Measurements from ENCODE around the gene ZNF613. TPM values are rescaled to one million over a fixed set of nuclear protein-coding genes. Genes with fewer than 3 reads are reported as not detected.
A peak's percentile ranks its signal among the peaks of the same experiment; 100 is the strongest.
"Not testable (repeated sequence)": the region's sequence is repeated elsewhere in the genome, so short reads cannot be mapped to it uniquely, and the experiment has no call there.

ZNF613 gene
- total RNA-seq, 2 experiments from 2014 or later = 6.5 to 10.6 TPM

DNA sequence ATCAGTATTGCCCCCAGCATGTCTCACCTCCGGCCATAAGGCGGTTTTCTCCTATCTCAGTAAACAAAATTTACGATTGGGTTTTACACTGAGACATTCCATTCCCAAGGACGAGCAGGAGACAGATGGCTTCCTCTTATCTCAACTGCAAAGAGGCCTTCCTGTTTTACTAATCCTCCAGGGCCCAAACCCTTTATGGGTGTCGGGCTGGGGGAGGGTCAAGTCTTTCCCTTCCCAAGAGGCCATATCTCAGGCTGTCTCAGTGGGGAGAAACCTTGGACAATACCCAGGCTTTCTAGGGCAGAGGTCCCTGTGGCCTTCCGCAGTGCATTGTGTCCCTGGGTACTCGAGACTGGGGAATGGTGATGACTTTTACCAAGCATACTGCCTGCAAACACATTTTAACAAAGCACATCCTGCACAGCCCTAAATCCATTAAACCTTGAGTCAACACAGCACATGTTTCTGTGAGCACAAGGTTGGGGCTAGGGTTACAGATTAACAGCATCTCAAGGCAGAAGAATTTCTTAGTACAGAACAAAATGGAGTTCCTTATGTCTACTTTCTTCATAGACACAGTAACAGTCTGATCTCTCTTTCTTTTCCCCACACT lies 33.5 kb downstream of the ZNF613 start:
- H3K4me1 Mint-ChIP-seq, DNase-seq, POLR2A ChIA-PET, H3K27me3 Mint-ChIP-seq, CTCF ChIA-PET, H3K27ac Mint-ChIP-seq, H3K4me3 Mint-ChIP-seq: not testable (repeated sequence)
- Mint-ChIP-seq H3K36me3 (ENCODE audit: low read depth) (peaks cover 44% of the 10 kb centered on the region), H3K9me3 (peaks cover 74% of the 10 kb centered on the region)

DNA sequence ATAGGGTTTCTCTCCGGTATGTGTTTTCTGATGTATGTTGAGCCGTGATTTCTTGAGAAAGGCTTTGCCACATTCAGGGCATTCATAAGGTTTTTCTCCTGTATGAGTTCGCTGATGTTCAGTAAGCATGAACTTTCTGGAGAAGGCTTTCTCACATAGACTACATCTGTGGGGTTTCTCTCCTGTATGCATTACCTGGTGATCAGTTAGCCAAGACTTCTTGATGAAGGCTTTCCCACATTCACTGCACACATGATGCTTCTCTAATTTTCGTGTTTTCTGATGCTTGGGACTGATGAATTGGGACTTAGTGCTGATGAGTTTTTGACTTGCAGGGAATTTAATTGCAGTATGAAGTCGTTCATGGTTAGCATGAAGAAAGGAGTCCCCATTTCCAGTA lies 38.3 kb downstream of the ZNF613 start:
- H3K27ac Mint-ChIP-seq = no peak overlapping the region
- no peak for DNase-seq
- no peaks in the 10 kb centered on the region for H3K4me1 Mint-ChIP-seq
- H3K4me3 Mint-ChIP-seq = no peak overlapping the region
- peaks cover 71% of the 10 kb centered on the region for H3K9me3 Mint-ChIP-seq
- CTCF ChIA-PET = no interaction called here
- no peaks in the 10 kb centered on the region for H3K27me3 Mint-ChIP-seq
- peaks cover 75% of the 10 kb centered on the region for H3K36me3 Mint-ChIP-seq (ENCODE audit: low read depth)
- POLR2A ChIA-PET = no interaction called here

DNA sequence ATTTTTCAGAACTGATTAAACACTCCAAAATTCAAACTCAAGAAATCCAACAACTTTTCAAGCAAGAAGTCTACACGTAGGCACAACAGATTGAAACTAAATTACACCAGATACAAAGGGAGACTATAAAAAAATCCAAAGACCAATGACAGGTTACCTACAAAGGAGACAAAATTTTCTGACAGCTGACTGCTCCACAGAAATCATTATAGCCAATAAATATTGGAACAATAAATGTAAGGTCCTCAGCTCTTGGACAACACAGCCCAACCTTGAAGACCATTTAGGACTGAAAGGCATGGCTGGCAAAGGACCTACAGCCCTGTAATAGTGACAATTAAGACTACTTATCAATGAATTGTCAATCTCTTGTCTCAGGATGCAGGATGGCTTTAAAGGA lies 43.4 kb downstream of the ZNF613 start:
- Mint-ChIP-seq H3K27me3 (no peaks in the 10 kb centered on the region), H3K9me3 (peaks cover 63% of the 10 kb centered on the region), H3K4me3 (no peak overlapping the region), H3K27ac (no peak overlapping the region), H3K36me3 (ENCODE audit: low read depth) (peaks cover 84% of the 10 kb centered on the region), H3K4me1 (no peaks in the 10 kb centered on the region)
- CTCF ChIA-PET = no interaction called here
- DNase-seq = no peak
- POLR2A ChIA-PET = no interaction called here

DNA sequence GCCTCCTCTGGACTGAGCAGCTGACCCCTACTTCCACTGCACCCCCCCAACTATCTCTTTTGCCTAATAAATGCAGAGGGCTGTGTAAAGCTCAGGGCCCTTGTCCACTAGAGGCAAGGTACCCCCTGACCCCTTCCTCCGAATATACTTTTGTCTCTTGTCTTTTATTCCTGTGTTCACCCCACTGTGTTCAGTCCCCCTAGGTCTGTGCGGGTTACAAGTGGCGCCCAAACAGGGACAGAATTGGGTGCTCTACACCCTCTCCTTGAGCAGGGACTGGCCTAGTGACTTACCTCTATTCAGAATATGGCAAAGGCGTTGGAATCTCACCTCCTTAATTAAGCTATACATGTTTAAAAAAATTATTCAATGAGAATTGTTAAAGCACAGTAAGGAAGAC lies 44.4 kb downstream of the ZNF613 start:
- no peak for DNase-seq
- ChIA-PET POLR2A (no interaction called here), CTCF (no interaction called here)
- Mint-ChIP-seq H3K27me3 (no peaks in the 10 kb centered on the region), H3K9me3 (peaks cover 65% of the 10 kb centered on the region), H3K4me1 (no peaks in the 10 kb centered on the region), H3K36me3 (ENCODE audit: low read depth) (peaks cover 82% of the 10 kb centered on the region), H3K4me3 (no peak overlapping the region), H3K27ac (no peak overlapping the region)

DNA sequence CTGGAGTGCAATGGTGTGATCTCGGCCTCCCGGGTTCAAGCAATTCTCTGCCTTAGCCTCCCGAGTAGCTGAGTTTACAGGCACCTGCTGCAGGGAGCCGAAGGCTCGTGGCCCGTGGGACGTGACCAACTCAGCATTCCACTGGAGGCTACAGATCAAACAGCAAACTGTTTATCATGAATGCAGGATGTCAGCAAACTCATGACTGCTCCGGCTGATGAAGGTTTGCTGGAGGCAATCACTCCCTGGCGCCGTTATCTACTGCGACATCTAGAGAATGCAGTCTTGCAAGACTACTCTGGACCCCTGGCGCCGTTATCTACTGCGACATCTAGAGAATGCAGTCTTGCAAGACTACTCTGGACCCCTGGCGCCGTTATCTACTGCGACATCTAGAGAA lies 48.5 kb downstream of the ZNF613 start:
- CTCF ChIA-PET, POLR2A ChIA-PET, H3K4me1 Mint-ChIP-seq, DNase-seq, H3K27ac Mint-ChIP-seq, H3K27me3 Mint-ChIP-seq, H3K4me3 Mint-ChIP-seq: not testable (repeated sequence)
- Mint-ChIP-seq H3K36me3 (ENCODE audit: low read depth) (peaks cover 91% of the 10 kb centered on the region), H3K9me3 (peaks cover 73% of the 10 kb centered on the region)

DNA sequence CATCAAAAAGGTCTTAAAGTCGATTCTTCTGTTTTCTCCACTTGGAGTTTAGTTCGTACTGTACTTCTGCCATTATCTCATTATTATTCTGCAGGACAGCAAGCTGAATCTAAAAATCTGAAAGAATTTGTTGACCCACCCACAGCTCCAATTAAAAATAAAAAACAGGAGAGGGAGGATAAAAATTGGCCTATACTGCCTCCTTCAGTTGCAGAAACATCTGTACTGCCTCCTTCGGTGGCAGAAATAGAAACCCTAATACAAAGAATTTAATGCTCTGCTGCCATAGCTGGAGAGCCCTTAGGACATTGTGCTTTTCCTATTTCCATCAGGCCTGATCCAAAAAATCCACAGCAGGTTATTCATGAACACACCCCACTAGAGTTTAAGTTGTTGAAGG lies 49.6 kb downstream of the ZNF613 start:
- H3K27ac Mint-ChIP-seq = no peak overlapping the region
- ChIA-PET POLR2A (no interaction called here), CTCF (no interaction called here)
- no peak overlapping the region for H3K4me3 Mint-ChIP-seq
- H3K9me3 Mint-ChIP-seq = peaks cover 73% of the 10 kb centered on the region
- no peaks in the 10 kb centered on the region for H3K27me3 Mint-ChIP-seq
- peaks cover 89% of the 10 kb centered on the region for H3K36me3 Mint-ChIP-seq (ENCODE audit: low read depth)
- peaks cover 2% of the 10 kb centered on the region for H3K4me1 Mint-ChIP-seq
- DNase-seq = no peak

DNA sequence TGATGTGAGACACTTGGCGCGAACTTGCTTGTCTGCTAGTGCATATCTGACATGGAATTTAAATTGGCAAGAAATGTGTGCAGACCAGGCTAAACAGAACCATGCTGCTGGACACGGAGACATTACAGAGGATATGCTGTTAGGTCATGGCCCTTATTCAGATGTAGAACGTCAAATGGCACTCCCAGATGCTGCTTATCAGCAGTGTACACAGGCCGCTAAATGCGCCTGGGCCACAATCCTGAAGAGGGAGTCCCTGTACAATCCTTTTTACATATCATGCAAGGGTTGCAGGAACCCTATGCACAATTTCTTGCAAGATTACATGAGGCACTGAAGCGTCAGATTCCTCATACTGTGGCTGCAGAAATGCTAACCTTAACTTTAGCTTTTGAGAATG lies 50.1 kb downstream of the ZNF613 start:
- POLR2A ChIA-PET = no interaction called here
- peaks cover 70% of the 10 kb centered on the region for H3K9me3 Mint-ChIP-seq

DNA sequence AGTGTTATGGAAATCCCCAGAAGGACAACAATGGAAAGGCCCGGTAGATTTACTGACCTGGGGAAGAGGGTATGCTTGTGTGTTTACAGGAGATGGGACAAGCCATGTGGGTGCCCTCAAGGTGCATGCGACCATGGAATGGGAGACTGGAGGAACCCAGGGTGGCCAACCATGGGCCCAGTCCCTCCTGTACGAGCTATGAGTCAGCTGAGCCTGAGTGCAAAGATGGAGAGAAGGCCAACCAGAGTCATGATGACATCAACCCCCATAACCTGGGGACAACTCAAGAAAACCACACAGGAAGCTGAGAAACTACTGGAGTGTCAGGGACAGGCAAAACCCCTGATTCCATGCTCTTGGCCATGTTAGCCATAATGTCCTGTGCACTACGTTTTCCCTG lies 51.6 kb downstream of the ZNF613 start:
- Mint-ChIP-seq H3K27ac (no peak overlapping the region), H3K9me3 (peaks cover 75% of the 10 kb centered on the region), H3K27me3 (no peaks in the 10 kb centered on the region), H3K4me3 (no peak overlapping the region), H3K4me1 (peaks cover 2% of the 10 kb centered on the region), H3K36me3 (ENCODE audit: low read depth) (peaks cover 85% of the 10 kb centered on the region)
- no peak for DNase-seq
- ChIA-PET CTCF (no interaction called here), POLR2A (no interaction called here)

More for the DNA sequence above, 50.1 kb downstream of the ZNF613 start:
- H3K27me3 Mint-ChIP-seq = no peaks in the 10 kb centered on the region
- H3K4me3 Mint-ChIP-seq = no peak overlapping the region
- no peak overlapping the region for H3K27ac Mint-ChIP-seq
- peaks cover 86% of the 10 kb centered on the region for H3K36me3 Mint-ChIP-seq (ENCODE audit: low read depth)
- CTCF ChIA-PET = no interaction called here
- no peak for DNase-seq
- H3K4me1 Mint-ChIP-seq = peaks cover 2% of the 10 kb centered on the region

DNA sequence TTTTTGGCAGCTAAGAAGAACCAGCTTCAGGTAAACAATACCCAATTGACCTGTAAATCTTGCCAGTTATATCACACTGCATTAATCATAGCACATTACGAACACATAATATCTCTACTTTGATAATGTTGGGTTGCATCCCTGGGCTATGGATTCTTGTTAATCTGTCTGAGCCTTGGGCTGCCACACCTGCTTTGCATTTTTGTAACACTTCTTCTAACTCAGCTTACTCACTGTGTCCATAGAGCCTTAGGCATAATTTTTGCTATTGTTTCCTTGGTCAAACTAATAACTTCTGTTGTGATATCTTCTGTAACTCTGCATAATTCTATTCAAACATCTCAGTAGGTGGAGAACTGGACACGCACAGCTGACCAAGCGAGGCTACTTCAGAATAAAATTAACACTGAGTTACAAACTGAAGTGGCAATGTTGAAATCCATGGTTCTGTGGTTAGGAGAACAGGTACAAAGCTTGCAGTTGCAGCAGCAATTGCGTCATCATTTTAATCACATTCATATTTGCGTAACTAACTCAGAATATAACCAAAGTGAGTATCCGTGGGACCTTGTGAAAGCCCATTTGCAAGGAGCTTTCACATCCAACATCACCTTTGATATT lies 53.0 kb downstream of the ZNF613 start:
- peaks cover 72% of the 10 kb centered on the region for H3K9me3 Mint-ChIP-seq

DNA sequence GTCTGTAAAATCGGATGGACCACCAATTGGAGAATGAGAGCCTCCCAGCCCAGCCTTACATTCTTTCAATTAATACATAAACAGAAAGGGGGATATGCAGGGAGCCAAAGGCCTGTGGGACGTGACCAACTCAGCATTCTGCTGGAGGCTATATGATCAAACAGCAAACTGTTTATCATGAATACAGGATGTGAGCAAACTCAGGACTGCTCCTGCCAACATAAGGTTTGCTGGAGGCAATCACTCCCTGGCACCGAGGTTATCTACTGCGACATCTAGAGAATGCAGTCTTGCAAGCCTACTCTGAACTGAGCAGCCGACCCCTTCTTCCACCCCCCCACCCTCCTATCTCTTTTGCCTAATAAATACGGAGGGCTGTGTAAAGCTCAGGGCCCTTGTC lies 53.7 kb downstream of the ZNF613 start:
- POLR2A ChIA-PET, CTCF ChIA-PET, DNase-seq, H3K27me3 Mint-ChIP-seq, H3K4me1 Mint-ChIP-seq, H3K27ac Mint-ChIP-seq, H3K4me3 Mint-ChIP-seq: not testable (repeated sequence)
- peaks cover 75% of the 10 kb centered on the region for H3K9me3 Mint-ChIP-seq
- H3K36me3 Mint-ChIP-seq (ENCODE audit: low read depth) = peaks cover 81% of the 10 kb centered on the region

More for the DNA sequence above, 53.0 kb downstream of the ZNF613 start:
- DNase-seq = no peak
- ChIA-PET CTCF (no interaction called here), POLR2A (no interaction called here)
- H3K4me1 Mint-ChIP-seq = peaks cover 2% of the 10 kb centered on the region
- peaks cover 80% of the 10 kb centered on the region for H3K36me3 Mint-ChIP-seq (ENCODE audit: low read depth)
- H3K4me3 Mint-ChIP-seq = no peak overlapping the region
- no peak overlapping the region for H3K27ac Mint-ChIP-seq
- no peaks in the 10 kb centered on the region for H3K27me3 Mint-ChIP-seq

DNA sequence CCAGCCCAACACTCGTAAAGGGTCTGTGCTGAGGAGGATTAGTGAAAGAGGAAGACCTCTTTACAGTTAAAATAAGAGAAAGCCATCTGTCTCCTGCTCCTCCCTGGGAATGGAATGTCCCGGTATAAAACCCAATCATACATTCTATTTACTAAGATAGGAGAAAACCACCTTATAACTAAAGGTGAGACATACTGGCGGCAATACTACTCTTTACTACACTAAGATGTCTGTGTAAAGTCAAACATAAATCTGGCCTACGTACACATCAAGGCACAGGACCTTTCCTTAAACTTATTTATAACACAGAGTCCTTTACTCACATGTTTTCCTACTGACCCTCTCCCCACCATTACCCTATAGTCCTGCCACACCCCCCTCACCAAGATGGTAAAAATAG lies 56.1 kb downstream of the ZNF613 start:
- DNase-seq = no peak
- no peak overlapping the region for H3K27ac Mint-ChIP-seq
- H3K4me1 Mint-ChIP-seq = peaks cover 14% of the 10 kb centered on the region
- POLR2A ChIA-PET = no interaction called here
- peaks cover 68% of the 10 kb centered on the region for H3K9me3 Mint-ChIP-seq
- H3K4me3 Mint-ChIP-seq = no peak overlapping the region
- peaks cover 79% of the 10 kb centered on the region for H3K36me3 Mint-ChIP-seq (ENCODE audit: low read depth)
- CTCF ChIA-PET = no interaction called here
- no peaks in the 10 kb centered on the region for H3K27me3 Mint-ChIP-seq

DNA sequence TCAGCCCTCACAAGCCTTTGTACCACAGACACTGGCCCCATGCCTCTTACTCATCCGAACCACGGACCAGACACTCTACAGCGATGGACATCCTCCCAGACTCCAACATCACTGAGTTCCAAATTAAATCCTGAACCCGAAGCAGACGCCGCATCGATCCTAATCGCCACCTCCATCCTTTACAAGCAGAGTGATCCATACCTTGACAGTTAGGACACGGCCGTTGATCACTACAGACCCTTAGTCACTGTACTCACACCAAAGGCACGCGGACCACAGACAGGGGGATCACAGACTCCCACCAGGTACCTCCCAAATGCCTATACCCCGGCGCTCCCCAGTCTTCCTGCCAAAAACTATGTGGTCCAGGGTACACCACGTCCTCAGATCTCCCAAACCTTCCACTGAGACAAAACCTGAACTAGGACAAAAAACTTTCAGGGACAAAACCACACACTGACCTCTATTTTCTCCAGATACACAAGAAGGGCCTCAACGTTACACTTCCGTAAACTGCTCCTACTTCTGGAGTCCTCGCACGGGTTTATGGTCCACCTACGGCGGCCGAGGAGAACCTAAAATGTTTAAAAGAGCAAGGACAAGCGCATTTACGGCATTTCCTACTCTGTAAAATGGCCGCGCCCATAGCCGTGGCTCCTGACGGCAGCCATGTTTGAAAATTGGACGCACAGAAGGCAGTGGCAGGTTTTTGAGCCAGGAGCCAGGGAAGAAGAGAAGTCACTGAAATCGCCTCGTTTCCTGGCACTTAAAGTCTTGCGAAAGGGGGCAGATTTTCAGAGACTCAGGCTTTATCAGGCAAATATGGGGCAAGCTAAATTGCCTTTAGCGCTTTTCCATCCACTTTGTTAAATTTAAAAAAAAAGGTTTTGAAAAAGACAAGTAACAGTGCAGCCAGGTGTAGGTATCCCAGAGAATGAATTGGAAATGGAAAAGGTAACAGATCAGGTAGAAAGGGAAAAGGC lies 59.3 kb downstream of the ZNF613 start, which contains the start of gene ZNF350:
ZNF350 (minus strand) TSS at position 532 of the 983 bp plus-strand sequence. CDS start 12,480 bp downstream, outside the sequence.
- peak within 1 kb of the TSS; percentile 98 for H3K4me3 Mint-ChIP-seq
- peak within 1 kb of the TSS; percentile 97 for H3K27ac Mint-ChIP-seq
- ChIA-PET CTCF (no interaction called here), POLR2A (no interaction called here)
- no peaks in the 10 kb centered on the region for H3K27me3 Mint-ChIP-seq
- H3K4me1 Mint-ChIP-seq = peaks cover 15% of the 10 kb centered on the region
- H3K9me3 Mint-ChIP-seq = peaks cover 57% of the 10 kb centered on the region
- peaks cover 60% of the 10 kb centered on the region for H3K36me3 Mint-ChIP-seq (ENCODE audit: low read depth)
- peak; percentile 95 for DNase-seq

DNA sequence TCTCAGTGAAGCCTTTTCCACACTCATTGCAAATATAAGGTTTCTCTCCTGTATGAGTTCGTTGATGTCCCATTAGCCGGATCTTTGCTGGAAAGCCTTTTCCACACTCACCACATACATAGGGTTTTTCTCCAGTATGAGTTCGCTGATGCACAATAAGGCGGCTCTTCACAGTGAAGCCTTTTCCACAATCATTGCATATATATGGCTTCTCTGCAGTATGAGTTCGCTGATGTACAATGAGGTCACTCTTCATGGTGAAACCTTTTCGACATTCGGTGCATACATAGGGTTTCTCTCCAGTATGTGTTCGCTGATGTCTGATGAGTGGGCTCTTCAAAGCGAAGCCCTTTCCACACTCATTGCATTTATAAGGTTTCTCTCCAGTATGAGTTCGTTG lies 66.2 kb downstream of the ZNF613 start:
- ChIA-PET CTCF (no interaction called here), POLR2A (no interaction called here)
- Mint-ChIP-seq H3K27me3 (no peaks in the 10 kb centered on the region), H3K4me3 (no peak overlapping the region), H3K36me3 (ENCODE audit: low read depth) (peaks cover 66% of the 10 kb centered on the region), H3K4me1 (peaks cover 3% of the 10 kb centered on the region), H3K27ac (no peak overlapping the region), H3K9me3 (peaks cover 68% of the 10 kb centered on the region)
- no peak for DNase-seq

Data from activated CD4-positive, alpha-beta T cell treated with anti-CD3 and anti-CD28 coated beads, Interleukin-2, amount 10 ng/mL, durations not matched to agents 7 days and 5 days (primary cell).